Breast epithelium (tissue), 3 donors: ENCODE measurements around the gene DCAF8.

Source experiments
- CTCF ChIP-seq, 3 donors: fragments of 450-650 bp; IDR thresholded peaks; one replicate each; pipeline ENCODE4 v1.5.1; 2016 to 2017; ENCODE audit warnings: antibody characterized with exemption in 3 of 3, mild to moderate bottlenecking in 3 of 3, moderate library complexity in 3 of 3
- POLR2A ChIP-seq: fragments of 450-650 bp; IDR thresholded peaks from one replicate; pipeline ENCODE4 v1.6.1; 2016; ENCODE audit warnings: antibody characterized with exemption, mild to moderate bottlenecking, moderate library complexity
- POLR2AphosphoS5 ChIP-seq, 3 donors: sonication (generic); formaldehyde crosslinking; IDR thresholded peaks; one replicate each; pipeline ENCODE4 v1.6.1; 2017; ENCODE audit warnings: antibody characterized with exemption in 3 of 3

- TF ChIP-seq CTCF (IDR thresholded peaks at IDR 0.05) (no peak), POLR2A (no peak), POLR2AphosphoS5 (IDR thresholded peaks at IDR 0.05) (no peak)
These were observed 85.1 kb downstream of the DCAF8 start for GRCh38 chr1:160177231-160177630.
